ENCODE results near the gene THRA.
A peak's percentile ranks its signal among the peaks of the same experiment; 100 is the strongest.

THRA gene

DNA sequence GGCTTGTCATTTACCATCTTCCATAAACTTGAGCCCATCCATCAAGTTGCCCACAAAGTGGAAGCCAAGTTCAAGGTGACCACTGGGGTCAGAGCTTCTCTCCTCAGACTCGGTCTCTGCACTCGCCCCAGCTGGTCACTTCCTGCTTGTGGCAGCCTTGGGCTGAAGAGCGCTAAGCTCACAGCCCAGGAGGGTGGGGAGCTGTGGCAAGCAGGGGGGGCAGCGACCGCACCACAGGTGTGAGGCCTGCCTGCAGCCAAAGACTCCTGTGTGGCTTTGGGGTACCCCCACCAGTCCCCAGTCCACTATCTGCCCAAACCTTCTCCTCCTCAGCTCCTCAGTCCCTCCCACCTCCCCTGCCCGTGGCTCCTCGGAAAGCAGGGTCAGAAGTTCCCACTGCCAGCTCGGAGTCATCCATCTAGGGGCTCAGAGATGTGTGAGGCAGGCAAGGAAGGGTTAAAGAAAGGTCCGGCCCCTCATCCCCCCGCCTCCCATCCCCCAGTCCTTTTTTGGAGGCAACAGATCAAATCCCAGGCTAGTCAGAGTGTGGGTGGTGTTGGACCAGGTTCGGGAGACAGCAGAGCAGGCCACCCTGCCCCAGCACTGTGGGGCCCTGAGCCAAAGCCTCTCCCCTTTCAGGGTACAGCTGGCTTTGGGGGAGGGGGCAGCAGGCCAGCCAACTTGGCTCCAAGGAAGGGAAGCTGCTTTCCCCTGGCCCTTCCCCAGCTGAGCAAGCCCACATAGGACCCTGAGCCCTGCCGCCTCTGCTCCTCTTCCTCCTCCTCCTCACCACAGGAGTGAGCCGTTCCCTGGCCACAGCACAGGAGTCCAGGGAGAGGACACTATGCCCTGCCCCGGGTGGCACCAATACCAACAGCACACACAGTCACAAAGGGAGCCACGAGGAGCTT lies 44.3 kb upstream of the THRA start:
- no peak overlapping the region for H3K27ac ChIP-seq
- TF ChIP-seq, protein P1, sequence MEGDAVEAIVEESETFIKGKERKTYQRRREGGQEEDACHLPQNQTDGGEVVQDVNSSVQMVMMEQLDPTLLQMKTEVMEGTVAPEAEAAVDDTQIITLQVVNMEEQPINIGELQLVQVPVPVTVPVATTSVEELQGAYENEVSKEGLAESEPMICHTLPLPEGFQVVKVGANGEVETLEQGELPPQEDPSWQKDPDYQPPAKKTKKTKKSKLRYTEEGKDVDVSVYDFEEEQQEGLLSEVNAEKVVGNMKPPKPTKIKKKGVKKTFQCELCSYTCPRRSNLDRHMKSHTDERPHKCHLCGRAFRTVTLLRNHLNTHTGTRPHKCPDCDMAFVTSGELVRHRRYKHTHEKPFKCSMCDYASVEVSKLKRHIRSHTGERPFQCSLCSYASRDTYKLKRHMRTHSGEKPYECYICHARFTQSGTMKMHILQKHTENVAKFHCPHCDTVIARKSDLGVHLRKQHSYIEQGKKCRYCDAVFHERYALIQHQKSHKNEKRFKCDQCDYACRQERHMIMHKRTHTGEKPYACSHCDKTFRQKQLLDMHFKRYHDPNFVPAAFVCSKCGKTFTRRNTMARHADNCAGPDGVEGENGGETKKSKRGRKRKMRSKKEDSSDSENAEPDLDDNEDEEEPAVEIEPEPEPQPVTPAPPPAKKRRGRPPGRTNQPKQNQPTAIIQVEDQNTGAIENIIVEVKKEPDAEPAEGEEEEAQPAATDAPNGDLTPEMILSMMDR (conservative IDR thresholded peaks at IDR 0.05) = no peak

DNA sequence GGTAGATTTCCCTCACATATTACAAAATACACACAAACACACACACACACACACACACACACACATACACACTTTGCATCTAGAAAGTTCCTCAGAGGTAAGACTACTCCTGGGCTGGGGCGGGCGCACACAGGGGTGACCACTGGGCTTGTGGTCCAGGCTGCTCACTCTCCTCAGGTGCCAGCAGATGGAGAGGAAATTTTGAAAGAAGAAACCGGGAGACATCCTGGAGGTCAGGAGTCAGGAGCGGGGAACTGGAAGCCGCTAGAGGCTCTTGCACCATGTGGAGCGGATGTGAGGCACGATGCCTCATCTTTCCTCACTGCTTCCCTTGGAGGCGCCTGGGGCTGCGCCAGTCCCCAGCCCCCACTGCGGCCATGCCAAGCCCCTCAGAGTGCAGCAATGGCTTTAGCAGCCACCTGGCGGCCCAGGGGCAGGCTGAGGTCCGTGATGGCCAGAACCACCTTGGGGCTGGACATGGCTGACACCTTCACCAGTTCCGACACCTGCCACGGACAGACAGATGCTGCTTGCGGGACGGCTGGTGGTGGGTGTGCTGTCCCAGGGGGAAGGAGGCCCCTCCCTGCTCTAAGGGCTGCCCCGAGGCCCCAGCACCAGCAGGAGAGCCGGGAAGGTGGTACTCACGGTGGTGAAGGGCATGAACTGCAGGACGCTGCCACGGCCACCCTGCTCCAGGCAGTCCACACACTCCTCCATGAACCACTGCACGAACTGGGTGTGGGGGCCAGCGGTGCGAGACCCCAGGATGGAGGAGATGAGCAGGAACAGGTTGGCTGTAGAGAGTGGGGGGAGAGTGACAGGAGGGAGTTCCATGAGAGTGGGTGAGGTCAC lies 43.4 kb upstream of the THRA start:
- TF ChIP-seq, protein P1 (conservative IDR thresholded peaks at IDR 0.05) = 0 out of 2 replicates have a peak, but pooled peaks have one; percentile 5

DNA sequence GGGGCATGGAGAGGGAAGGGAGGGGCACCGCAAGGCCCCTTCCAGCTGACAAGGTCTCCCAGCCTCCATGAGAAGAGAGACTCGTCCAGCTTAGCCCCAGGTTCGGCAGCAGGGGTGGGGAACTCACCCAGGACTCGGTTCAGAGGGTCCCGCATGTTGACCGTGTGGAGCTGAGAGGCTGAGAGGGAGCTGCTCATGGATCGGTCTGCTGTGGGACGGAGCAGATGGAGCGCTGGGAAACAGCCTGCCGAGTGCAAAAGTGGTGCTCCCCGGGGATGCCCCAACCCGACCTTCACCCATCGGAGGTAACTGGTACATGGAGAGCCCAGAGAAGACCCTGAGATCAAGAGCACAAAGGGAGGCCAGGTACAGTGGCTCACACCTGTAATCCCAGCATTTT lies 42.6 kb upstream of the THRA start:
- no peak overlapping the region for H3K27ac ChIP-seq
- TF ChIP-seq, protein P1 (conservative IDR thresholded peaks at IDR 0.05) = no peak

More for the DNA sequence above, 43.4 kb upstream of the THRA start:
- H3K27ac ChIP-seq = no peak overlapping the region

DNA sequence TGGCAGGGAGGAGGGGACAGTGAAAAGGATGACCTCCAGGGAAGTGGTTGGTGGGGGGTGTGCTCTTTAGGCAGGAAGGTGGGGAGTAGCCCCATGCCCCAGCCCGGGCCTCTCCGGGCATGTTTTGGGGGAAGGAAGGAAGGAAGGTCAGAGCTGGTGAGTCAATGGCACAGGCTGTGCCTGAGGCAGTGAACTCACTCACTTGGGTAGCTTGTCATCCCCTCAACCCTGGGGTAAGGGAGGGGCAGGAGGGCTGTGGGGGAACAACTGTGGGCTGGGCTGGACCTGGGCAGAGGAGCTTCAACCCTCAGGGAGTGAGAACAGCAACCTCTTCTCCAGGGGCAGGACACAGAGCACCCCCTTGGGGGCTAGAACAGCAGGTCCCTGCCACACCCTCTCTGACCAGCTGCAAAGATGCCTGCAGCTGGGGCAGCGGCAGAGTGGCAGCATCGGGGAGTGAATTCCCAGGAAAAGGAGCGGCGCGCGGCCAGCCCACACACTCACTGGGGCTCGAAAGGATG lies 41.3 kb upstream of the THRA start:
- TF ChIP-seq, protein P1 (conservative IDR thresholded peaks at IDR 0.05) = no peak
- H3K27ac ChIP-seq = no peak overlapping the region

DNA sequence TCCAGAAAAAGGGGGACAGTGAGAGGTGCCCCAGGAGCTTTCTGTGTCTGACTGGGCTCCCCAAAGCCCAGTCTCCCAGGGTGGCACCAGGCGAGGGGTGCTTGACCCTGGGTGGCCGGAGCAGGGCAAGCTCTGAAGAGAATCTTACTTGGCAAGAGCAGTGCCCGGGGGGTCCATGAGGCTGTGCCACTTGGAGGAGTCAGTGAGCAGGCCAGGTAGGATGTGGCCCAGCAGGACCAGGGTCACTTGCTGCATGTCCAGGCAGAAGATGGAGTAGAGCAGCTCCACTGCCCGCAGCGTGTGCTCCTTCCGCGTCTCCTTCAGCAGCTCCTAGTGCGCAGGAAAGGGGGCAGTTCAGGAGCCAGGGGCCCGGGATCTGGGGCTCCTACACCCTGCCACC lies 40.3 kb upstream of the THRA start:
- H3K27ac ChIP-seq = peak overlapping the region; percentile 59
- TF ChIP-seq, protein P1 (conservative IDR thresholded peaks at IDR 0.05) = no peak

DNA sequence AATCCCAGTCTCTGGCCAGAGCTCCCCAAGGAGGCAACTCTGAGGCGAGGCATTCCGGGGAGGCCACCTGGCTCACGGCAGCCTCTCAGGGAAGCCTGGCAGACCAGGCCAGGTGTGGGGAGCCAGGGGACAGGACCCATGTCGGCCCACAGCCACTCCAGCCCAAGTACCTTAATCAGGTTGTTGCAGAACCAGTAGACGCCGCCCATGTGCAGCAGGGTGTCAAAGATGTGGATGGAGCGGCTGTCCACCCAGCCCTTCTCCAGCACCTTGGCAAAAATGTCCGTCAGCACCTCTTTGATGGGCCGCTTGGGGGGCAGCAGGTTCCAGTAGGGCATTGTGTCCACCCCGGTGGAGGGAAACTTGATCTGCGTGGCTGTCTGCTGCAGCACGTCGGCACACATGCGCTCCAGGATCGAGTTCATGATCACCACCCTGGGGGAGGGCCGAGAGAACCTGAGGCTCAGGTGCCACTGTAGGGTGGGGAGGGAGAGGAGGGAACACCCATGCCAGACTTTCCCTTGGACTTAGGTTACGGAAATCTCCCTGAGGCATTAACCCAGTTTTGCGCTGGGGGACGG lies 39.7 kb upstream of the THRA start:
- H3K27ac ChIP-seq = peak overlapping the region; percentile 59
- TF ChIP-seq, protein P1 (conservative IDR thresholded peaks at IDR 0.05) = no peak

Data from VCaP (cell line).